Stomach (tissue), 4 donors: ENCODE results near the gene FXYD7.

ENCODE experiments used
- CTCF ChIP-seq, 7 experiments: fragments of 450-650 bp in 4 of 7; fragments of 200-600 bp in 3 of 7; sonication (generic) in 3 of 7; IDR thresholded peaks; one replicate each; pipeline ENCODE4 v1.5.1; 2016 to 2019; ENCODE audit warnings: antibody characterized with exemption in 7 of 7, control low read depth in 2 of 7, mild to moderate bottlenecking in 1 of 7
- POLR2A ChIP-seq, 4 donors: fragments of 450-650 bp; IDR thresholded peaks; one replicate each; pipeline ENCODE4 v1.6.1; 2016; ENCODE audit warnings: antibody characterized with exemption in 4 of 4, control low read depth in 2 of 4, mild to moderate bottlenecking in 1 of 4, moderate library complexity in 1 of 4
- POLR2AphosphoS5 ChIP-seq, 3 donors: sonication (generic); formaldehyde crosslinking; IDR thresholded peaks; one replicate each; pipeline ENCODE4 v1.6.1; 2016; ENCODE audit warnings: antibody characterized with exemption in 3 of 3

- TF ChIP-seq CTCF (IDR thresholded peaks at IDR 0.05) = no peak
- no peak for TF ChIP-seq POLR2AphosphoS5 (IDR thresholded peaks at IDR 0.05)
- TF ChIP-seq POLR2A (IDR thresholded peaks at IDR 0.05) = no peak
Observed at GRCh38 chr19:35150445-35150844, 7.4 kb downstream of the FXYD7 start.
